Osteoblast (primary cell): ENCODE data around the gene SULF2. TPM values are rescaled to one million over a fixed set of nuclear protein-coding genes. Genes with fewer than 3 reads are reported as not detected.
A peak's percentile ranks its signal among the peaks of the same experiment; 100 is the strongest.

Source experiments
- DNase-seq: peaks from one replicate; pipeline ENCODE4 v3.0.0; 2011; ENCODE audit warnings: low spot score, mixed read lengths; ENCODE audit not compliant: insufficient read length; ENCODE audit errors: missing footprints
- H2AFZ ChIP-seq: 2 replicates; pipeline ENCODE4 v1.6.0; 2011; ENCODE audit warnings: mild to moderate bottlenecking, low read length
- H3K27ac ChIP-seq: 2 replicates; pipeline ENCODE4 v1.5.1; 2011; ENCODE audit warnings: mild to moderate bottlenecking, low read depth, low read length, moderate library complexity
- H3K27me3 ChIP-seq: 2 replicates; pipeline ENCODE4 v1.6.0; 2012; ENCODE audit warnings: mild to moderate bottlenecking, control low read depth, inconsistent platforms, low read length, moderate library complexity; ENCODE audit not compliant: insufficient read depth
- H3K36me3 ChIP-seq: 2 replicates; pipeline ENCODE4 v1.5.1; 2011; ENCODE audit warnings: mild to moderate bottlenecking, low read length, control low read depth, moderate library complexity; ENCODE audit not compliant: insufficient read depth
- H3K4me1 ChIP-seq: 2 replicates; pipeline ENCODE4 v1.5.1; 2011; ENCODE audit warnings: mild to moderate bottlenecking, low read length, control low read depth, moderate library complexity; ENCODE audit not compliant: insufficient read depth
- H3K4me2 ChIP-seq: 2 replicates; pipeline ENCODE4 v1.6.0; 2011; ENCODE audit warnings: mild to moderate bottlenecking, low read length; ENCODE audit not compliant: insufficient read depth
- H3K4me3 ChIP-seq: fragments of 200-600 bp; sonication (generic); 3 replicates; pipeline ENCODE4 v1.5.1; 2012; ENCODE audit warnings: mild to moderate bottlenecking, low read length, inconsistent platforms; ENCODE audit not compliant: insufficient read depth
- H3K79me2 ChIP-seq: 2 replicates; pipeline ENCODE4 v1.6.0; 2012; ENCODE audit warnings: mild to moderate bottlenecking, low read length, control low read depth, inconsistent platforms; ENCODE audit not compliant: insufficient read depth
- H3K9me3 ChIP-seq: 2 replicates; pipeline ENCODE4 v1.5.1; 2011; ENCODE audit warnings: low read depth, low read length, control low read depth
- H4K20me1 ChIP-seq: 2 replicates; pipeline ENCODE4 v1.6.0; 2012; ENCODE audit warnings: mild to moderate bottlenecking, low read length, control low read depth; ENCODE audit not compliant: insufficient read depth
- total RNA-seq: library from RNA; depleted of rRNA; stranded (reverse); fragments of >200 nt; gene quantifications from 2 replicates; pipeline ENCODE4 v1.2.3, GENCODE V29; 2012
- TF ChIP-seq, protein P1 (sequence below): IDR thresholded peaks from 2 replicates; pipeline ENCODE4 v1.5.1; 2011; ENCODE audit warnings: mild to moderate bottlenecking, low read depth, low read length, moderate library complexity; ENCODE audit errors: extremely low read depth

The SULF2 gene
- total RNA-seq, 1 donor = 102 TPM

DNA sequence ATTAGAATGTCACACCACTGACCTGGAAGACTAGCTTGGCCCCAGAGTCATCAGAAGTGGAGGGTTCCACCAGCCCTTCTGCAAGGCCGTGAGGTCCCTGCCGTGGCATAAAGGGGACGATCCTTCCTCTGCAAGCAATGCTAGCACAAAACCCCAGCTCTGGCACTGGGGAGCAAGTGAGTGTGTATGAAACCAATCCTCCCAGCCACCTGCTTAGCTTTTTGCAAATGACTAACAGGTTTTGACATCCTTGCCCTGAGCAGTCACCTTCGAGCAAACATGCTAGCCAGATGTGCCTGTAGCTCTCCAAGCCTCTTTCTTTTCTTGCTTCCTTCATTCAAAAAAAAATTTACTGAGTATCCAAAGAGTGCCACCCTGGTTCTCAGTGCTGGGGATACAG is 8.6 kb downstream of the SULF2 start:
- no peaks in the 10 kb centered on the region for H3K36me3 ChIP-seq
- H3K4me3 ChIP-seq = no peak overlapping the region
- no peak for DNase-seq
- no peaks in the 10 kb centered on the region for H3K9me3 ChIP-seq
- no peaks in the 10 kb centered on the region for H3K4me1 ChIP-seq
- no peak overlapping the region for H2AFZ ChIP-seq
- no peaks in the 10 kb centered on the region for H3K79me2 ChIP-seq
- peaks cover 17% of the 10 kb centered on the region for H3K27me3 ChIP-seq
- H4K20me1 ChIP-seq = no peaks in the 10 kb centered on the region
- no peak overlapping the region for H3K27ac ChIP-seq
- no peak overlapping the region for H3K4me2 ChIP-seq
- TF ChIP-seq, protein P1, sequence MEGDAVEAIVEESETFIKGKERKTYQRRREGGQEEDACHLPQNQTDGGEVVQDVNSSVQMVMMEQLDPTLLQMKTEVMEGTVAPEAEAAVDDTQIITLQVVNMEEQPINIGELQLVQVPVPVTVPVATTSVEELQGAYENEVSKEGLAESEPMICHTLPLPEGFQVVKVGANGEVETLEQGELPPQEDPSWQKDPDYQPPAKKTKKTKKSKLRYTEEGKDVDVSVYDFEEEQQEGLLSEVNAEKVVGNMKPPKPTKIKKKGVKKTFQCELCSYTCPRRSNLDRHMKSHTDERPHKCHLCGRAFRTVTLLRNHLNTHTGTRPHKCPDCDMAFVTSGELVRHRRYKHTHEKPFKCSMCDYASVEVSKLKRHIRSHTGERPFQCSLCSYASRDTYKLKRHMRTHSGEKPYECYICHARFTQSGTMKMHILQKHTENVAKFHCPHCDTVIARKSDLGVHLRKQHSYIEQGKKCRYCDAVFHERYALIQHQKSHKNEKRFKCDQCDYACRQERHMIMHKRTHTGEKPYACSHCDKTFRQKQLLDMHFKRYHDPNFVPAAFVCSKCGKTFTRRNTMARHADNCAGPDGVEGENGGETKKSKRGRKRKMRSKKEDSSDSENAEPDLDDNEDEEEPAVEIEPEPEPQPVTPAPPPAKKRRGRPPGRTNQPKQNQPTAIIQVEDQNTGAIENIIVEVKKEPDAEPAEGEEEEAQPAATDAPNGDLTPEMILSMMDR = no peak

GRCh38 chr20:47775841-47776240 is 9.4 kb downstream of the SULF2 start:
- Histone ChIP-seq H4K20me1 (no peaks in the 10 kb centered on the region), H3K4me3 (no peak overlapping the region), H3K4me1 (no peaks in the 10 kb centered on the region), H3K4me2 (no peak overlapping the region), H3K79me2 (no peaks in the 10 kb centered on the region), H2AFZ (no peak overlapping the region), H3K36me3 (no peaks in the 10 kb centered on the region), H3K27ac (no peak overlapping the region), H3K27me3 (peaks cover 17% of the 10 kb centered on the region), H3K9me3 (no peaks in the 10 kb centered on the region)
- TF ChIP-seq, protein P1 = no peak
- DNase-seq = no peak

DNA sequence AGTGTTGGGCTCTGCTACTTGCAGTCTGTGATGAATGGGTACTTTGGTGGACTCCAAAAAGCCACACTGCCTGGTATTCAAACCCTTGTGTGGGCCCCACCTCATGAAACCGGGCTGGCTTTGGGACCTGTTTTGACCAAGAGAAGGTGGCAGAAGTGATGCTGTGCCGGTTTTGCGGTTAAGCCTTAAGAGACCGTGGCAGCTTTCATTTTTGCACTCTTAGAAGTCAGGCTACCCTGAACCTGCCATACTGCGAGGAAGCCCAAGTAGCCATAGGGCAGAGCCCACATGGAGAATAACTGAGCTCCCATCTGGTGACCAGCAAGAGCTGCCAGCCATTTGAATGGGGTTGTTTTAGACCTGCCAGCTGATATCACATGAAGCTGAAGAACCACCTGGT is 10.2 kb downstream of the SULF2 start:
- Histone ChIP-seq H3K4me3 (no peak overlapping the region), H3K36me3 (no peaks in the 10 kb centered on the region), H2AFZ (no peak overlapping the region), H3K27ac (no peak overlapping the region), H3K79me2 (no peaks in the 10 kb centered on the region), H3K9me3 (no peaks in the 10 kb centered on the region), H3K4me1 (no peaks in the 10 kb centered on the region), H3K27me3 (peaks cover 17% of the 10 kb centered on the region), H3K4me2 (no peak overlapping the region), H4K20me1 (no peaks in the 10 kb centered on the region)
- no peak for DNase-seq
- TF ChIP-seq, protein P1 = no peak

GRCh38 chr20:47774131-47774777 is 11.0 kb downstream of the SULF2 start:
- H3K4me3 ChIP-seq = no peak overlapping the region
- no peaks in the 10 kb centered on the region for H3K36me3 ChIP-seq
- H2AFZ ChIP-seq = no peak overlapping the region
- peak; percentile 83 for DNase-seq
- TF ChIP-seq, protein P1 = no peak
- H3K27ac ChIP-seq = no peak overlapping the region
- H3K9me3 ChIP-seq = no peaks in the 10 kb centered on the region
- peaks cover 17% of the 10 kb centered on the region for H3K27me3 ChIP-seq
- no peak overlapping the region for H3K4me2 ChIP-seq
- no peaks in the 10 kb centered on the region for H3K4me1 ChIP-seq
- no peaks in the 10 kb centered on the region for H4K20me1 ChIP-seq
- H3K79me2 ChIP-seq = no peaks in the 10 kb centered on the region
